Rectal smooth muscle tissue (tissue), 1 donor: ENCODE results near the gene SOCS2.
"Not testable (repeated sequence)": the region's sequence is repeated elsewhere in the genome, so short reads cannot be mapped to it uniquely, and the experiment has no call there.

Experiments used
- H3K27ac ChIP-seq: one replicate; pipeline ENCODE4 v1.7.0; 2013; ENCODE audit warnings: low read depth, low read length, inconsistent platforms
- H3K27me3 ChIP-seq: one replicate; pipeline ENCODE4 v1.7.0; 2013; ENCODE audit warnings: low read length; ENCODE audit not compliant: control insufficient read depth, insufficient read depth
- H3K36me3 ChIP-seq: one replicate; pipeline ENCODE4 v1.7.0; 2013; ENCODE audit warnings: low read length; ENCODE audit not compliant: control insufficient read depth, insufficient read depth
- H3K4me1 ChIP-seq: one replicate; pipeline ENCODE4 v1.7.0; 2013; ENCODE audit warnings: low read length; ENCODE audit not compliant: control insufficient read depth, insufficient read depth
- H3K4me3 ChIP-seq: one replicate; pipeline ENCODE4 v1.7.0; 2013; ENCODE audit warnings: low read length
- H3K9ac ChIP-seq: one replicate; pipeline ENCODE4 v1.7.0; 2013; ENCODE audit warnings: low read length

SOCS2 gene

DNA sequence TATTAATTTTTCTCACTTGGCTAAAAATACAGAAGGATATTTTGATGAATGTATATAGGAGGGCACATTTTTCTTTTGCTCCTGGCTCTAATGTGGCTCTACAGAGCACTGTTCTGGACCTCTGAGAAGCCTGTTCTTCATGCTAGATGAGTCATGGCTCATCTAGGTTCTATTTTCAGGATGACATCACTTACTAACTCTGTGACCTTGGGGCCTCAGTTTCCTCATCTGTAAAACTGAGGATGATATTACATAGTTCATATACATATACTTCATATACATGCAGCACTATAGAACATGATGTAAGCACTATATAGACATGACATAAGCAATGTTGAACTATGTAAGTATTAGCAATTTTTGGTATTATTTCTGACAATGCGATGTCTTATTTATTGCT is 35.8 kb downstream of the SOCS2 start:
- Histone ChIP-seq H3K4me3 (no peak overlapping the region), H3K4me1 (peaks cover 4% of the 10 kb centered on the region), H3K27ac (no peak overlapping the region), H3K27me3 (no peaks in the 10 kb centered on the region), H3K9ac (no peak overlapping the region), H3K36me3 (no peaks in the 10 kb centered on the region)

DNA sequence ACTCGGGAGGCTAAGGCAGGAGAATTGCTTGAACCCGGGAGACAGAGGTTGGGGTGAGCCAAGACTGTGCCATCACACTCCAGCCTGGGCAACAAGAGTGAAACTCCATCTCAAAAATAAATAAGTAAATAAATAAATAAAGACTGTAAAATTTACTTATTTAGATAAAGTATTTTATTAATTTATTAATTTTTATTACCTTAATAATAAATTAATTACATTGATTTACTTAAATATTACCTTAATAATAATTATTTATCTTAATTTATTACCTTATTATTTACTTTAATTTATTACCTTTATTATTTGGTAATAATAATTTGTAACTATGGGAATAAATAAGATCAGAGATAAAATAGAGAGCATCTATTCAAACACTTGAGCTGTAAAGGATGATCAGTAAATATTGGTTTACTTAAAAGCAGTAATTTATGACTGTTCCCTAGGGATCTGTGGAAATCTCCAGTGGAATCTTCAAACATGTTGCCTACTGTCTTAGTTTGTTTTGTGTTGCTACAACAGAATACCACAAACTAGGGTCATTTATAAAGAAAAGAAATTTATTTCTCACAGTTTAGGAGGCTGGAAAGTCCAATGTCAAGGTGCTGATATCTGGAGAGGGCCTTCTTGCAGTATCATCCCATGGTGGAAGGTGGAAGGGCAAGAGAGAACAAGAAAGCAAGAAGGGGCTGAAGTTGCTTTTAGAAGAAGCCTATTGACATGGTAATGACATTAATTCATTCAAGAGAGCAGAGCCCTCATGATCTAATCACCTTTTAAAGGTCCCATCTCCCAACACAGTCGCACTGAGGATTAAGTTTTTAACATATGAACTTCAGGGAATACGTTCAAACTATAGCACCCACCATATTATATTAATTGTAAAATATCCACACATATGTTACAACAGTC is 37.1 kb downstream of the SOCS2 start:
- Histone ChIP-seq H3K9ac (no peak overlapping the region), H3K36me3 (no peaks in the 10 kb centered on the region), H3K27ac (no peak overlapping the region), H3K4me1 (no peaks in the 10 kb centered on the region), H3K27me3 (no peaks in the 10 kb centered on the region), H3K4me3 (no peak overlapping the region)

DNA sequence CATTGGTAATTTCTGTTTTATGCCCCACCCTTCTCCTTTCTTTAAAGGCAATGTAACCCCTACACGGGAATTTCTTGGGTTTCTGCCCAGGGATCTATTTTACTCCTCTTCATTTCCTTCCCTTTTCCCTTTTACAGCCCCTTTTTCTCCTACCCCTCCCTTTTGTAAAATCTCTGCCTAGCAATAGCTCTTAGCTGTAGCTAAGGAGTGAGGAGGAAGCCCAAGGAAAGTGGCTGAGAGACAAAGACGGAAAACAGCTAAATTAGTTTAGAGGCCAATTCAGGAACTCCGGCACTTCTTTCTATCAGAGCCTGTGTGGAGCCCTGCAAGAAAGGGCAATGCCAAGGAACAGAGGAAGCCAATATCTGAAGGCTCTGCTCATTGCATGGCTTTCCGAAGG is 40.3 kb downstream of the SOCS2 start:
- Histone ChIP-seq H3K4me3 (no peak overlapping the region), H3K36me3 (no peaks in the 10 kb centered on the region), H3K4me1 (no peaks in the 10 kb centered on the region), H3K9ac (no peak overlapping the region), H3K27ac (no peak overlapping the region), H3K27me3 (no peaks in the 10 kb centered on the region)

- no peaks in the 10 kb centered on the region for H3K36me3 ChIP-seq
- no peak overlapping the region for H3K27ac ChIP-seq
- H3K4me3 ChIP-seq, result no peak overlapping the region
- H3K4me1 ChIP-seq, result no peaks in the 10 kb centered on the region
- H3K27me3 ChIP-seq, result no peaks in the 10 kb centered on the region
- H3K9ac ChIP-seq, result no peak overlapping the region
These were observed 42.6 kb downstream of the SOCS2 start for GRCh38 chr12:93614917-93615596.

GRCh38 chr12:93616584-93617101 is 44.2 kb downstream of the SOCS2 start:
- Histone ChIP-seq H3K9ac (no peak overlapping the region), H3K36me3 (no peaks in the 10 kb centered on the region), H3K27ac (no peak overlapping the region), H3K27me3 (no peaks in the 10 kb centered on the region), H3K4me3 (no peak overlapping the region), H3K4me1 (no peaks in the 10 kb centered on the region)

DNA sequence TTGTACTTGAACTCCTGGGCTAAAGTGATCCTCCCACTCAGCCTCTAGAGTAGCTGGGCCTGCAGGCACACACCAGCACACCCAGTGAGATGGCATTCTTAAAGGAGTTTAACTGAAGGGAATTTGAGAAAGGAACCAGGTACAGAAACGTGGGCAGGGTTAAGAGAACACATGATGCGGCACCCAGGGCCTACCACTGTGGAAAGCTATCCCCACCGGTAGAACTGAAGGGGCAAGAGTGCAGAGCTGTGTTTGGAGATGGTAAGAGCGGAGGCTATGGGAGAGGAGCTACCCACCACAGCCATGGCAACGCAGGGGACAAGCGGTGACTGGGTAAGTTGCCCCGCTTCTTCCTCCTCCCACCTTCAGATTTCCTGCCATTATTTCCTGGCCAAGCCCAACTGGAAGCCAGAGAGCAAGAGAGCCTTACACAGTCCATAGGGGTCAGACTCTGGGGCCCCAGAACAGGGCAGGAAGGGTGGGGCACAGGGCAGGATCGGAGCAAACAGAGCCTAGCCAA is 46.5 kb downstream of the SOCS2 start:
- Histone ChIP-seq H3K36me3 (no peaks in the 10 kb centered on the region), H3K4me3 (no peak overlapping the region), H3K27me3 (no peaks in the 10 kb centered on the region), H3K27ac (no peak overlapping the region), H3K9ac (no peak overlapping the region), H3K4me1 (no peaks in the 10 kb centered on the region)

DNA sequence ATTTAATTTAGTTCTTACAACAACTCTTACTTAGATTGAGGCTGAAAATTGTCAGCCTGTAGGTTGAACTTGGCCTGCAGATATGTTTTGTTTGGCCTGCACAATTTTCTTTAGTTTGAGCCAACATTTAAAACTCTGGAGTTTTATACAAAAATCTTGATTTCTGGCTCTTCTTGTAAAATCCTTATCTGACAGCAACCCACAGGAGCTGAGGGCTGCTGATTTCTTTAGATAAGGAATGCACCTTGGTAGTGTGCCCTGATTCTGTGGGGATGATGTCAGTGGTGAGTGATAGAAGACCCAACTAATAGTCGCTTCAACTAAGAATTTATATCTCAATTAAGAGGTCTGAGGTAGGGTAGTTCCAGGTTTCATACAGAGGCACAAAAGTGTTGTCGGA is 49.5 kb downstream of the SOCS2 start:
- Histone ChIP-seq H3K9ac (no peak overlapping the region), H3K27me3 (no peaks in the 10 kb centered on the region), H3K27ac (no peak overlapping the region), H3K4me3 (no peak overlapping the region), H3K4me1 (no peaks in the 10 kb centered on the region), H3K36me3 (no peaks in the 10 kb centered on the region)

GRCh38 chr12:93622485-93622884 is 50.0 kb downstream of the SOCS2 start:
- Histone ChIP-seq H3K4me1 (no peaks in the 10 kb centered on the region), H3K27ac (no peak overlapping the region), H3K4me3 (no peak overlapping the region), H3K27me3 (no peaks in the 10 kb centered on the region), H3K36me3 (no peaks in the 10 kb centered on the region), H3K9ac (no peak overlapping the region)

- H3K27me3 ChIP-seq, result no peaks in the 10 kb centered on the region
- H3K4me1 ChIP-seq, result no peaks in the 10 kb centered on the region
- no peaks in the 10 kb centered on the region for H3K36me3 ChIP-seq
- H3K4me3 ChIP-seq, result no peak overlapping the region
- H3K9ac ChIP-seq, result no peak overlapping the region
- H3K27ac ChIP-seq, result no peak overlapping the region
These were observed 52.3 kb downstream of the SOCS2 start for GRCh38 chr12:93624595-93625294.

DNA sequence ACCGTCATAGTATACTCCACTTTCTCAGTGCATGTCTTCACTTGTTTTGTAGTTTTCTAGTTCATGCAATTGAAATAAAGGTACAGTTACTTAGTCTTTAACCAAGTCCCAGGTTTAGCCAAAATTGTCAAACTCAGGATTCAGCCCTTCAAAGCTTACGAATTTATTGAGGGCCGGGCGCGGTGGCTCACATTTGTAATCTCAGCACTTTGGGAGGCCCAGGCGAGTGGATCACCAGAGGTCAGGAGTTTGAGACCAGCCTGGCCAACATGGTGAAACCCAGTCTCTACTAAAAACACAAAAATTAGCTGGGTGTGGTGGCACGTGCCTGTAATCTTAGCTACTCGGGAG is 52.8 kb downstream of the SOCS2 start:
- not testable (repeated sequence) for H3K27ac ChIP-seq, H3K36me3 ChIP-seq, H3K9ac ChIP-seq, H3K27me3 ChIP-seq, H3K4me1 ChIP-seq, H3K4me3 ChIP-seq

DNA sequence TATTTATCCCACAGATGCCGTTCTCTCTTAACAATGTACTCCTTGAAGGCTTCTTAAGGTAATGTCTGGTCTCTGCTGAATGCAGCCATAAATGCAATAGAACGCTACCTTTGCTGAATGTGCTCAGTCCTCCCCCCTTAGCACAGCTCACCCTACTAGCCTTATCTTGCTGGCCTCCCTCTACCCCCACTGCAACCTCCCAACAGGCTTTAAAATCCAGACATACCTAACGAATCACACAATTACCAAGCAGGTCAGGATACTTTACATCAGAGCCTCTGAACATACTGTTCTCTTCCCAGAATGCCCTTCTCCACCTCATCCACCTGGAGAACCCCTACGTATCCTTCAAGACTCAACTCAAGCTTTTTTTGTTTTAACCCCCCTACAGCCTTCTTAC is 53.7 kb downstream of the SOCS2 start:
- H3K4me3 ChIP-seq, result no peak overlapping the region
- no peaks in the 10 kb centered on the region for H3K36me3 ChIP-seq
- no peak overlapping the region for H3K9ac ChIP-seq
- H3K4me1 ChIP-seq, result no peaks in the 10 kb centered on the region
- H3K27me3 ChIP-seq, result no peaks in the 10 kb centered on the region
- no peak overlapping the region for H3K27ac ChIP-seq
